Colonic mucosa (tissue), 4 donors: Measurements from ENCODE around the gene RPTOR. TPM values are rescaled to one million over a fixed set of nuclear protein-coding genes. Genes with fewer than 3 reads are reported as not detected.

Experiments
- DNase-seq: peaks from one replicate; pipeline ENCODE4 v3.0.0-alpha.2; 2020
- H3K27ac ChIP-seq: fragments of 200-600 bp; one replicate; pipeline ENCODE4 v1.8.0; 2021
- H3K27me3 ChIP-seq: fragments of 200-600 bp; one replicate; pipeline ENCODE4 v1.8.0; 2021
- H3K36me3 ChIP-seq: fragments of 200-600 bp; one replicate; pipeline ENCODE4 v1.8.0; 2021
- H3K4me1 ChIP-seq: fragments of 200-600 bp; one replicate; pipeline ENCODE4 v1.8.0; 2021; ENCODE audit warnings: mild to moderate bottlenecking
- H3K4me3 ChIP-seq: fragments of 200-600 bp; one replicate; pipeline ENCODE4 v1.8.0; 2021
- H3K9ac ChIP-seq, 2 donors: one replicate each; pipeline ENCODE4 v1.7.0; 2013; ENCODE audit warnings: control low read depth in 2 of 2, low read depth in 2 of 2, low read length in 2 of 2
- H3K9me3 ChIP-seq: fragments of 200-600 bp; one replicate; pipeline ENCODE4 v1.8.0; 2021
- intact Hi-C: fragments of 100-400 bp; cut with DNase I; formaldehyde crosslinking; loops from one replicate; pipeline ENCODE4 v1.14.1; 2022
- total RNA-seq, 2 donors: library from RNA; stranded (reverse); fragmentation: NEBNext Ultra II Directional in 1 of 2; extraction: Animal tissue kit (Norgen Biotek cat#: 25700) in 1 of 2; gene quantifications; one replicate each; pipeline ENCODE4 v1.2.1, GENCODE V29; 2021
- TF ChIP-seq, protein P1 (sequence below): fragments of 200-600 bp; IDR thresholded peaks from one replicate; pipeline ENCODE4 v1.8.0; 2022; ENCODE audit warnings: antibody characterized with exemption, mild to moderate bottlenecking
- donor health status: healthy.
- donor health status: DM: no; HTN: no; CAD: no.
- donor health status: DM: no; HTN: no; CAD: no.

The RPTOR gene
- total RNA-seq, 2 donors from 2014 or later, result 21.2 to 39.6 TPM

- no peak overlapping the region for H3K4me3 ChIP-seq
- H3K9ac ChIP-seq, result no peak overlapping the region
- no peak for DNase-seq
- intact Hi-C loops, result no loop called here
- H3K4me1 ChIP-seq, result no peaks in the 10 kb centered on the region
- H3K36me3 ChIP-seq, result no peaks in the 10 kb centered on the region
- H3K27ac ChIP-seq, result no peak overlapping the region
- H3K9me3 ChIP-seq, result no peaks in the 10 kb centered on the region
- TF ChIP-seq, protein P1, sequence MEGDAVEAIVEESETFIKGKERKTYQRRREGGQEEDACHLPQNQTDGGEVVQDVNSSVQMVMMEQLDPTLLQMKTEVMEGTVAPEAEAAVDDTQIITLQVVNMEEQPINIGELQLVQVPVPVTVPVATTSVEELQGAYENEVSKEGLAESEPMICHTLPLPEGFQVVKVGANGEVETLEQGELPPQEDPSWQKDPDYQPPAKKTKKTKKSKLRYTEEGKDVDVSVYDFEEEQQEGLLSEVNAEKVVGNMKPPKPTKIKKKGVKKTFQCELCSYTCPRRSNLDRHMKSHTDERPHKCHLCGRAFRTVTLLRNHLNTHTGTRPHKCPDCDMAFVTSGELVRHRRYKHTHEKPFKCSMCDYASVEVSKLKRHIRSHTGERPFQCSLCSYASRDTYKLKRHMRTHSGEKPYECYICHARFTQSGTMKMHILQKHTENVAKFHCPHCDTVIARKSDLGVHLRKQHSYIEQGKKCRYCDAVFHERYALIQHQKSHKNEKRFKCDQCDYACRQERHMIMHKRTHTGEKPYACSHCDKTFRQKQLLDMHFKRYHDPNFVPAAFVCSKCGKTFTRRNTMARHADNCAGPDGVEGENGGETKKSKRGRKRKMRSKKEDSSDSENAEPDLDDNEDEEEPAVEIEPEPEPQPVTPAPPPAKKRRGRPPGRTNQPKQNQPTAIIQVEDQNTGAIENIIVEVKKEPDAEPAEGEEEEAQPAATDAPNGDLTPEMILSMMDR, result no peak
- H3K27me3 ChIP-seq, result peaks cover 4% of the 10 kb centered on the region
Measured at GRCh38 chr17:80523956-80524712, 20.5 kb upstream of the RPTOR start.

GRCh38 chr17:80526116-80526910 lies 18.3 kb upstream of the RPTOR start:
- Histone ChIP-seq H3K27me3 (peaks cover 4% of the 10 kb centered on the region), H3K9ac (no peak overlapping the region), H3K36me3 (no peaks in the 10 kb centered on the region), H3K4me3 (no peak overlapping the region), H3K4me1 (no peaks in the 10 kb centered on the region), H3K9me3 (no peaks in the 10 kb centered on the region), H3K27ac (no peak overlapping the region)
- intact Hi-C loops, result no loop called here
- DNase-seq, result no peak
- TF ChIP-seq, protein P1, result no peak

- TF ChIP-seq, protein P1, result no peak
- Histone ChIP-seq H3K9me3 (no peaks in the 10 kb centered on the region), H3K27ac (no peak overlapping the region), H3K36me3 (no peaks in the 10 kb centered on the region), H3K9ac (no peak overlapping the region), H3K4me1 (no peaks in the 10 kb centered on the region), H3K27me3 (peaks cover 4% of the 10 kb centered on the region), H3K4me3 (no peak overlapping the region)
- no peak for DNase-seq
- intact Hi-C loops, result no loop called here
Measured at GRCh38 chr17:80527016-80527645, 17.5 kb upstream of the RPTOR start.

DNA sequence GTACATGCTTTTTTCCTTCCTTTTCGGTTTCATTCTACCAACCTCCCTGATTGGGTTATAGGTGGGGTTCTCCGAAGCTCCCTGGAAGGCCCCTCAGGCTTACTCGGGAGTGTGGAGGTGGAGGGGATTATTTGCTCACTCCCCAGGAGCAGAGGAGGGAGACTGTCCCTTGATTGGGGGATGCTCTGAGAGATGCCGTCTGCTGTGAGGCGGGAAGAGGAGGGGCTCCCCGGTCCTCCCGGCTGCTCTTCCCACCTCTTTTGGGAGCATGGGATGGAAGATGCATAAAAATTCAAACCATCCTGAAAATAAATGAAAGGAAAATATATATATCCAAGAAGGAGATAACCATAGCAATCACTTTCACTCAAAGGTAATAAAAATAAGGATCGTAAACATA lies 16.1 kb upstream of the RPTOR start:
- TF ChIP-seq, protein P1, result no peak
- H3K27me3 ChIP-seq, result peaks cover 4% of the 10 kb centered on the region

GRCh38 chr17:80529104-80529903 lies 15.3 kb upstream of the RPTOR start:
- Histone ChIP-seq H3K36me3 (no peaks in the 10 kb centered on the region), H3K4me3 (no peak overlapping the region), H3K27ac (no peak overlapping the region), H3K9me3 (no peaks in the 10 kb centered on the region), H3K27me3 (peaks cover 4% of the 10 kb centered on the region), H3K9ac (no peak overlapping the region), H3K4me1 (no peaks in the 10 kb centered on the region)
- intact Hi-C loops, result no loop called here
- no peak for DNase-seq
- TF ChIP-seq, protein P1, result no peak

More for the DNA sequence above, 16.1 kb upstream of the RPTOR start:
- no peaks in the 10 kb centered on the region for H3K9me3 ChIP-seq
- H3K9ac ChIP-seq, result no peak overlapping the region
- no peak overlapping the region for H3K27ac ChIP-seq
- DNase-seq, result no peak
- intact Hi-C loops, result no loop called here
- no peak overlapping the region for H3K4me3 ChIP-seq
- H3K36me3 ChIP-seq, result no peaks in the 10 kb centered on the region
- no peaks in the 10 kb centered on the region for H3K4me1 ChIP-seq
